Thymus (tissue), 11 donors: Measurements from ENCODE around the gene HASPIN. TPM values are rescaled to one million over a fixed set of nuclear protein-coding genes. Genes with fewer than 3 reads are reported as not detected.
A peak's percentile ranks its signal among the peaks of the same experiment; 100 is the strongest.
"Not testable (repeated sequence)": the region's sequence is repeated elsewhere in the genome, so short reads cannot be mapped to it uniquely, and the experiment has no call there.

Experiments
- DNase-seq, 9 donors: peaks; one replicate each; pipeline ENCODE4 v3.0.0-alpha.2; 2013; ENCODE audit warnings: low spot score in 9 of 9, low read depth in 6 of 9, missing footprints in 1 of 9
- H3K27ac ChIP-seq, 2 donors: one replicate each; pipeline ENCODE4 v1.5.1; 2013; ENCODE audit warnings: control low read depth in 1 of 2, low read depth in 1 of 2, low read length in 1 of 2, mild to moderate bottlenecking in 1 of 2, moderate library complexity in 1 of 2
- H3K27me3 ChIP-seq, 2 donors: one replicate each; pipeline ENCODE4 v1.5.1; 2013; ENCODE audit warnings: low read length in 1 of 2; ENCODE audit not compliant: control insufficient read depth in 2 of 2, insufficient read depth in 1 of 2
- H3K36me3 ChIP-seq, 2 donors: one replicate each; pipeline ENCODE4 v1.5.1; 2013; ENCODE audit warnings: low read length in 1 of 2, mild to moderate bottlenecking in 1 of 2, moderate library complexity in 1 of 2; ENCODE audit not compliant: control insufficient read depth in 2 of 2, insufficient read depth in 2 of 2
- H3K4me1 ChIP-seq, 2 donors: one replicate each; pipeline ENCODE4 v1.5.1; 2013; ENCODE audit warnings: low read length in 2 of 2; ENCODE audit not compliant: control insufficient read depth in 2 of 2, insufficient read depth in 2 of 2
- H3K4me3 ChIP-seq, 2 donors: one replicate each; pipeline ENCODE4 v1.5.1; 2013; ENCODE audit warnings: low read length in 2 of 2, control low read depth in 1 of 2, mild to moderate bottlenecking in 1 of 2
- H3K9me3 ChIP-seq, 2 donors: one replicate each; pipeline ENCODE4 v1.5.1; 2013; ENCODE audit warnings: low read length in 1 of 2, mild to moderate bottlenecking in 1 of 2; ENCODE audit not compliant: control insufficient read depth in 2 of 2, insufficient read depth in 1 of 2
- WGBS: extraction: QIAGEN DNeasy Blood & Tissue Kit; methylation state at CpG from one replicate; pipeline ENCODE4 v1.1.7; 2013; 5-methylcytosine and 5-hydroxymethylcytosine counted together
- polyA plus RNA-seq: library from polyadenylated mRNA; stranded (reverse); fragments of 200-250 nt; gene quantifications from one replicate; pipeline ENCODE4 v1.2.3, GENCODE V29; 2013
- total RNA-seq: library from RNA; stranded (reverse); fragments of 120-200 nt; gene quantifications from one replicate; pipeline ENCODE4 v1.2.4, GENCODE V29; 2013
- donor health status: healthy.

The HASPIN gene
- total and polyA plus RNA-seq, 2 donors, result 2.3 to 9.1 TPM

- WGBS, result 95% methylated on average over 9 of the region's 9 CpGs
- H3K9me3 ChIP-seq, result peaks cover 0 to 10% of the 10 kb centered on the region in 2 donors
- H3K4me1 ChIP-seq, result peaks cover 0 to 83% of the 10 kb centered on the region in 2 donors
- H3K27ac ChIP-seq, result peak overlapping the region in 1 of 2 donors; percentile 53
- peak in 1 of 9 donors; percentile 53 for DNase-seq
- H3K27me3 ChIP-seq, result peaks cover 0 to 14% of the 10 kb centered on the region in 2 donors
- peak overlapping the region in 1 of 2 donors; percentile 31 for H3K4me3 ChIP-seq
- peaks cover 24 to 38% of the 10 kb centered on the region in 2 donors for H3K36me3 ChIP-seq
Measured at GRCh38 chr17:3692346-3692745, 31.4 kb upstream of the HASPIN start.

DNA sequence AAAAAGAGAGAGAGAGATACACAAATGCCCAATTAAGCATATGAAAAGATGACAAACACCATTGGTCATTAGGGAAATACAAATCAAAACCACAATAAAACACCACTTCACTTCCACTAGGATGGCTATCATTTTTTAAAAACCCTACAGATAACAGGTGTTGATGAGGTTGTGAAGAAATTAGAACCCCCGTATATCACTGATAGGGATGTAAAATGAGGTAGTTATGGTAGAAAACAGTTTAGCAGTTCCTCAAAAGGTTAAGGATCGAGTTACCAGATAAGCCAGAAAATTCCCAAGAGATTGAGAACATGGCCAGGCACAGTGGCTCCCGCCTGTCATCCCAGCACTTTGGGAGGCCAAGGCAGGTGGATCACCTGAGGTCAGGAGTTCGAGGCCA is 30.6 kb upstream of the HASPIN start:
- DNase-seq, result no peak
- peaks cover 24 to 36% of the 10 kb centered on the region in 2 donors for H3K36me3 ChIP-seq
- peaks cover 0 to 80% of the 10 kb centered on the region in 2 donors for H3K4me1 ChIP-seq
- H3K27ac ChIP-seq, result peak overlapping the region in 1 of 2 donors; percentile 27
- peaks cover 2 to 16% of the 10 kb centered on the region in 2 donors for H3K9me3 ChIP-seq
- WGBS, result 87% methylated on average over 4 of the region's 4 CpGs
- H3K4me3 ChIP-seq, result peak overlapping the region; percentile 1 to 31
- peaks cover 0 to 14% of the 10 kb centered on the region in 2 donors for H3K27me3 ChIP-seq

- no peak for DNase-seq
- H3K27ac ChIP-seq, result peak overlapping the region in 1 of 2 donors; percentile 87
- H3K4me3 ChIP-seq, result peak overlapping the region; percentile 14 to 91
- peaks cover 0 to 73% of the 10 kb centered on the region in 2 donors for H3K4me1 ChIP-seq
- H3K36me3 ChIP-seq, result peaks cover 20 to 29% of the 10 kb centered on the region in 2 donors
- H3K27me3 ChIP-seq, result peaks cover 0 to 14% of the 10 kb centered on the region in 2 donors
- H3K9me3 ChIP-seq, result peaks cover 2 to 21% of the 10 kb centered on the region in 2 donors
- 82% methylated on average over 9 of the region's 9 CpGs for WGBS
Measured at GRCh38 chr17:3693829-3694231, 29.9 kb upstream of the HASPIN start.

GRCh38 chr17:3695129-3695722 is 28.5 kb upstream of the HASPIN start:
- DNase-seq, result no peak
- peaks cover 0 to 14% of the 10 kb centered on the region in 2 donors for H3K27me3 ChIP-seq

GRCh38 chr17:3695723-3696411 is 27.8 kb upstream of the HASPIN start, which contains the start of gene P2RX5:
Gene P2RX5 (minus strand): TSS chr17:3696155. CDS start chr17:3696005, 150 bp downstream.
- H3K4me1 ChIP-seq, result peaks cover 0 to 57% of the 10 kb centered on the region in 2 donors
- peaks cover 0 to 14% of the 10 kb centered on the region in 2 donors for H3K27me3 ChIP-seq
- H3K4me3 ChIP-seq, result peak within 1 kb of the TSS; percentile 71 to 91
- H3K36me3 ChIP-seq, result peaks cover 5 to 9% of the 10 kb centered on the region in 2 donors
- under 1% methylated on average over 65 of the region's 65 CpGs for WGBS
- peaks cover 2 to 18% of the 10 kb centered on the region in 2 donors for H3K9me3 ChIP-seq
- H3K27ac ChIP-seq, result peak within 1 kb of the TSS; percentile 84 to 87
- DNase-seq, result peak in 4 of 9 donors; percentile 38 to 71 (median 60)

More at GRCh38 chr17:3695129-3695722, 28.5 kb upstream of the HASPIN start:
- peaks cover 0 to 60% of the 10 kb centered on the region in 2 donors for H3K4me1 ChIP-seq
- 25% methylated on average over 17 of the region's 17 CpGs for WGBS
- H3K4me3 ChIP-seq, result peak overlapping the region; percentile 71 to 91
- H3K27ac ChIP-seq, result peak overlapping the region in 1 of 2 donors; percentile 87
- H3K9me3 ChIP-seq, result peaks cover 2 to 18% of the 10 kb centered on the region in 2 donors
- H3K36me3 ChIP-seq, result peaks cover 9 to 16% of the 10 kb centered on the region in 2 donors

DNA sequence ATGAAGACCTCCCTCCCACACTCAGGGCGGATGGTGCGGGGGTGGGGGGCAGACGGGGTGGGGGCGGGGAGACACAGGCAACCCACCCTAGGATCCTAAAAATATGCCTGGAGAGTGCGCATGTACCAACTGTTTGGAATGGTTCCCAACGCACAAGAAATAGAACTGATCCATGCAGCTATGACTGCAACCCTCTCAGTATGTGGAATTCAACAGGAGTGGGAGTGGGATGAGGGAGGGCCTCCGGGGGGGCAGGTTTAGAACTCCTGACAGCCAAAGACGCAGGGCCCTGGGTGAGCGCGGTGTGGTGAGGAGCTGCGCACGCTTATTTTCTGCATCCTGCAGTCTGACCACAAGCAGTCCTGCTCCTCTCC is 26.6 kb upstream of the HASPIN start:
- Histone ChIP-seq H3K27me3 (peaks cover 0 to 14% of the 10 kb centered on the region in 2 donors), H3K9me3 (peaks cover 2 to 19% of the 10 kb centered on the region in 2 donors), H3K27ac (no peak overlapping the region), H3K4me3 (peak overlapping the region; percentile 71 to 91), H3K36me3 (peaks cover 0 to 4% of the 10 kb centered on the region in 2 donors), H3K4me1 (peaks cover 0 to 46% of the 10 kb centered on the region in 2 donors)
- 72% methylated on average over 12 of the region's 12 CpGs for WGBS
- DNase-seq, result no peak

DNA sequence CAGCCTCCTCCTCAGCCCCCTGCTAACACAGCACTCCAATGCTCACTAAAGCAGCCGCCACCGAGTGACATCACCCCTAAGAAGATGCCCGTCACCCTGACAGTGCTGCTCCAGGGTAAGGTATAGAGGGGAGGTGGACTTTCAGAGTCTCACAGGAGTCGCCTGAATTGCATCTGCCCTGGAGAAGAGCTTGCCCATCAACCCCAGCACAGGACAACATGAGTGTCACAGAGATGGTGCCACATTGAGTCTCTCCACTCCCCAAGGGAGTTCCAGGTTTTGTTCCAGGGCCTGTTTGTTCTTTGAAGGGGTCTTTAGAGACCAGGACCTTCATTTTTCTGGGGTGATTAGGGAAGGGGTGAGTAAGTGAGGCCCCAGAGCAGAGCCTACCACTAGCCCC is 25.6 kb upstream of the HASPIN start:
- Histone ChIP-seq H3K27me3 (peaks cover 0 to 14% of the 10 kb centered on the region in 2 donors), H3K9me3 (peaks cover 2 to 23% of the 10 kb centered on the region in 2 donors), H3K4me3 (no peak overlapping the region), H3K4me1 (peaks cover 0 to 40% of the 10 kb centered on the region in 2 donors), H3K27ac (no peak overlapping the region), H3K36me3 (peaks cover 7 to 14% of the 10 kb centered on the region in 2 donors)
- WGBS, result 99% methylated on average over 4 of the region's 4 CpGs
- DNase-seq, result no peak

DNA sequence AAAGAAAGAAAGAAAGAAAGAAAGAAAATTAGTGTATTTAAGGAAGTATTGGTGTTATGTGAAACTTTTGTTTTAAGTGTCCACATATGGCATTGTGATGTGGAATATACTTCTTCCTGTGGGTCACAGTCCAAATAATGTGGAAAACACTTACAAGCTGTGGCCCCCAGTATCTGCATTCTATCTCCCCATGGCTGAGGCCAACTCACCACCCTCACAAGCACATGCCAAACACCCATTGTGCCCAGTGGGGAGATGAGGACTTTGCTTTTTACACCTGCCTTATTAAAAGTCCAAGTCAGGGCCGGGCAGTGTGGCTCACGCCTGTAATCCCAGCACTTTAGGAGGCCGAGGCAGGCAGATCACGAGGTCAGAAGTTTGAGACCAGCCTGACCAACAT is 23.8 kb upstream of the HASPIN start:
- 99% methylated on average over 4 of the region's 4 CpGs for WGBS
- H3K27me3 ChIP-seq, result peaks cover 0 to 10% of the 10 kb centered on the region in 2 donors
- H3K27ac ChIP-seq, result no peak overlapping the region
- no peak for DNase-seq
- peaks cover 2 to 18% of the 10 kb centered on the region in 2 donors for H3K9me3 ChIP-seq
- H3K4me1 ChIP-seq, result peaks cover 0 to 23% of the 10 kb centered on the region in 2 donors
- H3K36me3 ChIP-seq, result peaks cover 7 to 27% of the 10 kb centered on the region in 2 donors
- no peak overlapping the region for H3K4me3 ChIP-seq

DNA sequence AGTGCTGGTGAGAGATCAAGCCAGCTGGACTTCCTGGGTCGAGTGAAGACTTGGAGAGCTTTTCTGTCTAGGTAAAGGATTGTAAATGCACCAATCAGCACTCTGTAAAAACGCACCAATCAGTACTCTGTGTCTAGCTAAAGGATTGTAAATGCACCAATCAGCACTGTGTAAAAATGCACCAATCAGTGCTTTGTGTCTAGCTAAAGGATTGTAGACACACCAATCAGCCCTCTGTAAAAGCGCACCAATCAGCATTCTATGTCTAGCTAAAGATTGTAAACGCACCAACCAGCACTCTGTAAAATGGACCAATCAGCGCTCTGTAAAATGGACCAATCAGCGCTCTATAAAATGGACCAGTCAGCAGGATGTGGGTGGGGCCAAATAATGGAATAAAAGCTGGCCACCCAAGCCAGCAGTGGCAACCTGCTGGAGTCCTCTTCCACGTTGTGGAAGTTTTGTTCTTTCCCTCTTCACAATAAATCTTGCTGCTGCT is 21.6 kb upstream of the HASPIN start:
- WGBS, result 97% methylated on average over 7 of the region's 7 CpGs
- DNase-seq, result not testable (repeated sequence)

More for the DNA sequence above, 21.6 kb upstream of the HASPIN start:
- Histone ChIP-seq H3K36me3 (peaks cover 7 to 36% of the 10 kb centered on the region in 2 donors), H3K9me3 (peaks cover 2 to 17% of the 10 kb centered on the region in 2 donors)
- not testable (repeated sequence) for H3K27me3 ChIP-seq, H3K4me3 ChIP-seq, H3K27ac ChIP-seq, H3K4me1 ChIP-seq
